ENCODE results near the gene DAPK1.

The DAPK1 gene

DNA sequence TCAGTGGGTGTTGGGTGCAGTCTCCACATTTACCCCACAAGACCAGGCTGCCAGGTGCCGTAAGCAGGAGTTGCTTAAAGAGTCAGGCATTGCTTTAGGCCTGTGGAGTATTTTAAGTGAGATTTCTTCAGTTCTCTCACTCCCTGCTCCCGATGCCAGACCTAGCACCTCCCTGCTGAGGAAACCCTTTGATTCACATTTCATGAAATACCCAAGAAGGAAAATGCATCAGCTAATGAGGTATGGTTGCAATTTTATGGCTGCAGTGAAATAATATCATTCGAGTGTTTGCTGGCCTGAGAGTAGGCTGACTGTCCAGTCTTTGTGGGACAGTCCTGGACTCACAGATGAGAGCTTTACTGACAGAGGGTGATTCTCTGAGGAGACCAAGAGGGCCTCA lies 160.8 kb downstream of the DAPK1 start:
- Histone ChIP-seq H3K9me2 (replicated peaks; ENCODE audit: control insufficient read depth, low read length) (no peaks in the 10 kb centered on the region), H3K36me3 (ENCODE audit: control insufficient read depth, low read length) (no peaks in the 10 kb centered on the region), H3K4me2 (ENCODE audit: low read length) (no peak overlapping the region), H3K9me3 (ENCODE audit: control insufficient read depth, insufficient read depth, low read length) (no peaks in the 10 kb centered on the region), H3K4me1 (ENCODE audit: control insufficient read depth, low read length) (no peaks in the 10 kb centered on the region), H3F3A (ENCODE audit: control insufficient read depth, insufficient read depth) (no peaks in the 10 kb centered on the region), H3K27ac (ENCODE audit: low read depth, low read length) (no peak overlapping the region), H3K27me3 (ENCODE audit: control insufficient read depth, low read length) (no peaks in the 10 kb centered on the region), H3K79me2 (ENCODE audit: control insufficient read depth, low read length) (no peaks in the 10 kb centered on the region), H3K4me3 (ENCODE audit: low read length) (no peak overlapping the region), H4K20me1 (ENCODE audit: control insufficient read depth, insufficient read depth, low read depth, low read length) (no peaks in the 10 kb centered on the region)
- TF ChIP-seq, protein P1, sequence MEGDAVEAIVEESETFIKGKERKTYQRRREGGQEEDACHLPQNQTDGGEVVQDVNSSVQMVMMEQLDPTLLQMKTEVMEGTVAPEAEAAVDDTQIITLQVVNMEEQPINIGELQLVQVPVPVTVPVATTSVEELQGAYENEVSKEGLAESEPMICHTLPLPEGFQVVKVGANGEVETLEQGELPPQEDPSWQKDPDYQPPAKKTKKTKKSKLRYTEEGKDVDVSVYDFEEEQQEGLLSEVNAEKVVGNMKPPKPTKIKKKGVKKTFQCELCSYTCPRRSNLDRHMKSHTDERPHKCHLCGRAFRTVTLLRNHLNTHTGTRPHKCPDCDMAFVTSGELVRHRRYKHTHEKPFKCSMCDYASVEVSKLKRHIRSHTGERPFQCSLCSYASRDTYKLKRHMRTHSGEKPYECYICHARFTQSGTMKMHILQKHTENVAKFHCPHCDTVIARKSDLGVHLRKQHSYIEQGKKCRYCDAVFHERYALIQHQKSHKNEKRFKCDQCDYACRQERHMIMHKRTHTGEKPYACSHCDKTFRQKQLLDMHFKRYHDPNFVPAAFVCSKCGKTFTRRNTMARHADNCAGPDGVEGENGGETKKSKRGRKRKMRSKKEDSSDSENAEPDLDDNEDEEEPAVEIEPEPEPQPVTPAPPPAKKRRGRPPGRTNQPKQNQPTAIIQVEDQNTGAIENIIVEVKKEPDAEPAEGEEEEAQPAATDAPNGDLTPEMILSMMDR (IDR thresholded peaks at IDR 0.05; ENCODE audit: low read depth, low read length, poor library complexity, severe bottlenecking): no peak
- TF ChIP-seq EZH2phosphoT487 (IDR thresholded peaks at IDR 0.05; ENCODE audit: borderline replicate concordance, low read length): no peak

DNA sequence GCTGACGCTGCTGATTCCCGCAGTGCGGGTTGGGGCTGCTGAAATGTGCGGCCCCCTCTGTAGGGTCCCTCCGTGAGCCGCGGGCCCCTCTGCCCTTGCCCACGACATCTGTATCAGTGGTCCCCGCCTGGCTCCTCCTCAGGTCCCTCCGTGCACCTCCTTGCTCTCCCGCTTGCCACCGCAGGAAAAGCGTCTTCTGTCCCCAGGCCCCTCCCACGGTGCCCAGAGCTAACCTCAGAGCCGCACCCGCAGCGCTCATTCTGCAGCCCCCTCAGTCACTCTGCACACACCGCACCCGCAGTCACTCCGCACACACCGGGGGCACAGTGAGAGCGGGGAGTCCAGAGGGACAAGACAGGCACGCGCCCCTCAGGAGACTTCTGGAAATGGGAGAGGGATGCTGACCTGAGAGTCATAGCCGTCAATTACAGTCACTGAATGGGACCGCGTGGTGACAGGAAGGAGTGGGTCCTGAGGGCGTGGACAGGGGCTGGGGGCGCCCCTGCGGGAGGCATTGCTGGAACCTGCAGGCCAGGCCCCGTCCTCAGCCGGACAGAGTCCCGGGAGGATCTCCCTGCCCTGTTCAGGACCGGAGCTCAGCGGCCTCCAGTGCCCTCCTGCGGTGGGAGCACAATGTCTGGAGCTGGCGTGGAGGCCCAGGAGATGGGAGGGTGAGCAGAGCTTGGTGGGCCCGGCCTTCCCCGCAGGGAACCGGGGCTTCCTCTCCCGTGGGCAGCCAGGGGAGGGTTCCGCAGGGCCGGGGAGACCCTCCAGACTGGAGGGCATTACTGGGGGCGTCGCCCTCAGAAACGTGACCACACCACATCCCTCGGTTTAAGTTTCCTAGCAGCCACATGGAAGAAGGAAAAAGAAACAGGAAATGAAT lies 162.1 kb downstream of the DAPK1 start:
- Histone ChIP-seq H3K9me3 (ENCODE audit: control insufficient read depth, insufficient read depth, low read length) (no peaks in the 10 kb centered on the region), H3K36me3 (ENCODE audit: control insufficient read depth, low read length) (no peaks in the 10 kb centered on the region), H3F3A (ENCODE audit: control insufficient read depth, insufficient read depth) (no peaks in the 10 kb centered on the region), H3K9me2 (replicated peaks; ENCODE audit: control insufficient read depth, low read length) (no peaks in the 10 kb centered on the region), H3K27ac (ENCODE audit: low read depth, low read length) (no peak overlapping the region), H3K27me3 (ENCODE audit: control insufficient read depth, low read length) (no peaks in the 10 kb centered on the region), H3K4me2 (ENCODE audit: low read length) (no peak overlapping the region), H3K4me3 (ENCODE audit: low read length) (no peak overlapping the region), H3K79me2 (ENCODE audit: control insufficient read depth, low read length) (no peaks in the 10 kb centered on the region), H4K20me1 (ENCODE audit: control insufficient read depth, insufficient read depth, low read depth, low read length) (no peaks in the 10 kb centered on the region), H3K4me1 (ENCODE audit: control insufficient read depth, low read length) (no peaks in the 10 kb centered on the region)
- TF ChIP-seq, protein P1 (IDR thresholded peaks at IDR 0.05; ENCODE audit: low read depth, low read length, poor library complexity, severe bottlenecking): no peak
- TF ChIP-seq EZH2phosphoT487 (IDR thresholded peaks at IDR 0.05; ENCODE audit: borderline replicate concordance, low read length): no peak

DNA sequence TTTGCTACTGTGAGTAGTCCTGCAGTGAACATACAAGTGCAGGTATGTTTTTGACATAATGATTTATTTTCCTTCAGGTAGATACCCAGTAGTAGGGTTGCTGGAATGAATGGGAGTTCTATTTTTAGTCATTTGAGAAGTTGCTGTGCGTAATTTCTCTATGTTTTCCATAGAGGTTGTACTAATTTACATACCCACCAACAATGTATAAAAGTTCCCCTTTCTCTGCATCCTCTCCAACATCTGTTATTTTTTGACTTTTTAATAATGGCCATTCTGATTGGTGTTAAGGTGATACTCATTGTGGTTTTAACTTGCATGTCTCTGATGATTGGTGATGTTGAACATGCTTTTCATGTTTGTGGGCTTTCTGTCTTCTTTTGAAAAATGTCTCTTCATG lies 163.6 kb downstream of the DAPK1 start:
- TF ChIP-seq, protein P1 (IDR thresholded peaks at IDR 0.05; ENCODE audit: low read depth, low read length, poor library complexity, severe bottlenecking): no peak
- no peak for TF ChIP-seq EZH2phosphoT487 (IDR thresholded peaks at IDR 0.05; ENCODE audit: borderline replicate concordance, low read length)
- Histone ChIP-seq H3K79me2 (ENCODE audit: control insufficient read depth, low read length) (no peaks in the 10 kb centered on the region), H3K27ac (ENCODE audit: low read depth, low read length) (no peak overlapping the region), H4K20me1 (ENCODE audit: control insufficient read depth, insufficient read depth, low read depth, low read length) (no peaks in the 10 kb centered on the region), H3K9me2 (replicated peaks; ENCODE audit: control insufficient read depth, low read length) (no peaks in the 10 kb centered on the region), H3F3A (ENCODE audit: control insufficient read depth, insufficient read depth) (no peaks in the 10 kb centered on the region), H3K4me2 (ENCODE audit: low read length) (no peak overlapping the region), H3K36me3 (ENCODE audit: control insufficient read depth, low read length) (no peaks in the 10 kb centered on the region), H3K4me1 (ENCODE audit: control insufficient read depth, low read length) (no peaks in the 10 kb centered on the region), H3K4me3 (ENCODE audit: low read length) (no peak overlapping the region), H3K27me3 (ENCODE audit: control insufficient read depth, low read length) (no peaks in the 10 kb centered on the region), H3K9me3 (ENCODE audit: control insufficient read depth, insufficient read depth, low read length) (no peaks in the 10 kb centered on the region; the same call in 1 of the 2 replicates)
